BE2C (cell line): ENCODE measurements around the gene PEX10.

Source experiments
- DNase-seq: peaks from one replicate; pipeline ENCODE4 v3.0.0-alpha.2; 2020
- H3K27me3 ChIP-seq: fragments of 250-450 bp; sonication (Bioruptor Pico); 2 replicates; pipeline ENCODE4 v1.5.1; 2020; ENCODE audit warnings: mild to moderate bottlenecking
- H3K36me3 ChIP-seq: fragments of 250-450 bp; sonication (Bioruptor Pico); 2 replicates; pipeline ENCODE4 v1.5.1; 2020; ENCODE audit warnings: mild to moderate bottlenecking
- H3K4me1 ChIP-seq: fragments of 250-450 bp; sonication (Bioruptor Pico); 2 replicates; pipeline ENCODE4 v1.5.1; 2020
- H3K4me3 ChIP-seq: 2 replicates; pipeline ENCODE4 v1.5.1; 2011; ENCODE audit warnings: low read depth, low read length
- H3K9me3 ChIP-seq: fragments of 250-450 bp; sonication (Bioruptor Pico); 2 replicates; pipeline ENCODE4 v1.5.1; 2020
- TF ChIP-seq, protein P1 (sequence below): IDR thresholded peaks from 2 replicates; pipeline ENCODE4 v1.5.1; 2012; ENCODE audit warnings: mild to moderate bottlenecking, low read depth, low read length

PEX10 gene

DNA sequence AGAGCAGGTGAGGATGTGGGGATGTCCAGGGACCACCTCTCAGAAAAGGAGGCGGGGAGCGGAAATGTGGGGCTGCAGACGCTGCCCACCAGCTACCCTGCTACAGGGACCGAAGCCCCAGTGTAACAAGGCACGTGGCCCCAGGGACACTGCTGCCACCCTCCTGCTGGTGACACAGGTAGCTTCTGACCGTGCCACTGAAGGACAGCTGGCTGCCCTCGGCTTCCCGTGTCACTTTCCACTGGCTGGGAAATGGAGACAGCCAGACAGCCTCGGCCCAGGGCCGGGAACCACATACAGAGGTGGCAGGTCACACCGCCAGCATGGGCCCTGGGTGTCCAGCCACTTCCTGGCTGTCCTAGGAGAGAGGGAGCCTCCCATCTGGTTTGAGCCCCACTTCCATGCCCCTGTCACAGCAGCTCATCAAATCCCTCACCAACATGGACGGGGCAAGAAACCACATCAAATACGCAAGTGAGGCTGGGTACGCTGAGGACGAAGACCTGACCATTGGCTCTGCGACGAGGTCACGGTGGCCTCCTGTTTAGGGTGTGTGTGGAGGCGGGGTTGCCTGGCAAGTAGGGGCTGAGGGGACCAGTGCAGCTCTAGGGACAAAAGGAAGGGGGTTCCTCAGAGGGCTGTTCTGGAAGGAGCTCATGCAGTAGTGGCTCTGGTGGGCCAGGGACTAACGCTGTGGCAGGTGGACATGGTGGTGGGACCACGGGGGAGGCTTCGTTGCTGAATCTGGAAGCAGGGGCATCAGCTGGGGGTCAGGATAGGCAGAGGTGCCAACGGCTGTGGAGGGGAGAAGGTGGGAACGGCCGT lies 5.0 kb downstream of the PEX10 start:
- H3K9me3 ChIP-seq, result no peaks in the 10 kb centered on the region
- no peaks in the 10 kb centered on the region for H3K4me1 ChIP-seq
- TF ChIP-seq, protein P1, sequence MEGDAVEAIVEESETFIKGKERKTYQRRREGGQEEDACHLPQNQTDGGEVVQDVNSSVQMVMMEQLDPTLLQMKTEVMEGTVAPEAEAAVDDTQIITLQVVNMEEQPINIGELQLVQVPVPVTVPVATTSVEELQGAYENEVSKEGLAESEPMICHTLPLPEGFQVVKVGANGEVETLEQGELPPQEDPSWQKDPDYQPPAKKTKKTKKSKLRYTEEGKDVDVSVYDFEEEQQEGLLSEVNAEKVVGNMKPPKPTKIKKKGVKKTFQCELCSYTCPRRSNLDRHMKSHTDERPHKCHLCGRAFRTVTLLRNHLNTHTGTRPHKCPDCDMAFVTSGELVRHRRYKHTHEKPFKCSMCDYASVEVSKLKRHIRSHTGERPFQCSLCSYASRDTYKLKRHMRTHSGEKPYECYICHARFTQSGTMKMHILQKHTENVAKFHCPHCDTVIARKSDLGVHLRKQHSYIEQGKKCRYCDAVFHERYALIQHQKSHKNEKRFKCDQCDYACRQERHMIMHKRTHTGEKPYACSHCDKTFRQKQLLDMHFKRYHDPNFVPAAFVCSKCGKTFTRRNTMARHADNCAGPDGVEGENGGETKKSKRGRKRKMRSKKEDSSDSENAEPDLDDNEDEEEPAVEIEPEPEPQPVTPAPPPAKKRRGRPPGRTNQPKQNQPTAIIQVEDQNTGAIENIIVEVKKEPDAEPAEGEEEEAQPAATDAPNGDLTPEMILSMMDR, result no peak
- H3K36me3 ChIP-seq, result peaks cover 4% of the 10 kb centered on the region
- no peak for DNase-seq
- H3K4me3 ChIP-seq, result no peak overlapping the region
- no peaks in the 10 kb centered on the region for H3K27me3 ChIP-seq

DNA sequence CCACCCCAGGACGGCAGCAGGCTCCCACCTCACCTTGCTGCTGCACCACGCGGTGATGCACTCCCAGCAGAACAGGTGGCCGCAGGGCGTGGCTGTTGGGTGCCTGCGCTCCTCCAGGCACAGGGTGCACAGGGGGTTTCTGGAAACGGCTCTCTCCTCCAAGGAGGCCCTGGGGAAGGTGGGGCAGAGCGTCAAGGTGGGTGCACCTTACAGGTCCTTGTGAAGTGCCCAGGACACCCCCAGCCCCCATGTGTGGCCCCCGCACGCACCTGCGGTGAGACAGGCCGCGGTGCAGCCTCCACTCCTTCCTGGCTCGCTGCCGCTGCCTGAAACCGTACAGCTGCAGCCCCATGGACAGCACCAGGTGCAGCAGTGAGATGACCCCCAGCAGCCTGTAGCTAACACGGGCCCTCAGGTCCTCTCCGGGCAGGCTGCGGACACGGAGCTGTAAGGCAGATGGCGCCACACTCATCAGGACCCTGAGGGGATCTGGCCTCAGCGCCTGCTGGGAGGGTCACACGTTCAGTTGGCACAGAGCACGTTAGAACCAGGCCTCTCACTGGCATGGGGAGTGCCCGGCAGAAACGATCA lies 5.8 kb downstream of the PEX10 start:
- Histone ChIP-seq H3K4me3 (no peak overlapping the region), H3K4me1 (no peaks in the 10 kb centered on the region), H3K36me3 (peaks cover 11% of the 10 kb centered on the region), H3K27me3 (no peaks in the 10 kb centered on the region), H3K9me3 (no peaks in the 10 kb centered on the region)
- TF ChIP-seq, protein P1, result peak; percentile 35
- DNase-seq, result peak; percentile 56

- no peaks in the 10 kb centered on the region for H3K9me3 ChIP-seq
- peaks cover 11% of the 10 kb centered on the region for H3K36me3 ChIP-seq
- H3K4me3 ChIP-seq, result no peak overlapping the region
- TF ChIP-seq, protein P1, result no peak
- H3K27me3 ChIP-seq, result no peaks in the 10 kb centered on the region
- H3K4me1 ChIP-seq, result no peaks in the 10 kb centered on the region
- DNase-seq, result no peak
These were observed 6.6 kb downstream of the PEX10 start for GRCh38 chr1:2405588-2406295.

DNA sequence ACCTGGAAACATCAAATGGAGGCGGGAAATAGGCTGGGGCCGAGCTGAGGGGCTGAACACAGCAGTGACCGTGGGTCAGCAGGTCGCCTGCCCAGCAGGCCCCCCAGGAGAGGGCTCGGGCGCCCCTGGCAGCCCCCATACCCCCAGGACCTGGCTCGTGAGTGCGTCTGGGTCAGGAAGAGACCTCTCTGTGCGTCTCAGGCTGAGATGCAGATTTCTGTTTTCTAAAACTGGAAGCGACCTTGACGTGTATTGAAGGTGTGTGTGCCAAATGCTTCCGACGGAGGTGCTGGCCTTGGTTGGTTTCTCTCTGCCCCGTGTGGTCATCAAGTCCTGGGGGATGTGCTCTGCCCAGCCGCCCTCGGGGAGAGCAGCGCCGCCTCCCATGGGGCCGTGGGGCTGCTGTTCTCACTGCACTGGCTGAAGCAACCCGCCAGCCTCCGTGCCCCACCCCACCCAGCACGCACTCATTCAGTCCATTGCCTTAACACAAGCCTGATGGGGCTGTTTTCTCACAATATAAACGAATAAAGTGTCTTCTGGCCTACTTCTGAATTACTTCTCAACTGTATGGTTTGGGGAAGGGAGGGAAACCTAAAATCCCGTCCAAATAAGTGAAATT lies 7.4 kb downstream of the PEX10 start:
- no peak for DNase-seq
- TF ChIP-seq, protein P1, result no peak
- no peaks in the 10 kb centered on the region for H3K4me1 ChIP-seq
- peaks cover 11% of the 10 kb centered on the region for H3K36me3 ChIP-seq
- no peaks in the 10 kb centered on the region for H3K9me3 ChIP-seq
- H3K4me3 ChIP-seq, result no peak overlapping the region
- H3K27me3 ChIP-seq, result no peaks in the 10 kb centered on the region

GRCh38 chr1:2404142-2404889 lies 8.0 kb downstream of the PEX10 start:
- H3K4me3 ChIP-seq, result no peak overlapping the region
- no peak for DNase-seq
- H3K4me1 ChIP-seq, result no peaks in the 10 kb centered on the region
- peaks cover 11% of the 10 kb centered on the region for H3K36me3 ChIP-seq
- TF ChIP-seq, protein P1, result no peak
- H3K9me3 ChIP-seq, result no peaks in the 10 kb centered on the region
- H3K27me3 ChIP-seq, result no peaks in the 10 kb centered on the region
